HUES6 (cell line): ENCODE data around the gene EPO.
"Not testable (repeated sequence)": the region's sequence is repeated elsewhere in the genome, so short reads cannot be mapped to it uniquely, and the experiment has no call there.

ENCODE experiments used
- H3K27ac ChIP-seq: 2 replicates; pipeline ENCODE4 v1.7.0; 2013; ENCODE audit warnings: low read depth, mild to moderate bottlenecking, low read length, inconsistent platforms
- H3K27me3 ChIP-seq: 2 replicates; pipeline ENCODE4 v1.6.1; 2013; ENCODE audit warnings: low read length; ENCODE audit not compliant: control insufficient read depth, insufficient read depth
- H3K36me3 ChIP-seq: 2 replicates; pipeline ENCODE4 v1.6.1; 2013; ENCODE audit warnings: low read length; ENCODE audit not compliant: control insufficient read depth, insufficient read depth
- H3K4me1 ChIP-seq: 2 replicates; pipeline ENCODE4 v1.6.1; 2013; ENCODE audit warnings: low read length; ENCODE audit not compliant: control insufficient read depth, insufficient read depth
- H3K4me3 ChIP-seq: 2 replicates; pipeline ENCODE4 v1.5.1; 2013; ENCODE audit warnings: low read depth, low read length
- H3K9ac ChIP-seq: one replicate; pipeline ENCODE4 v1.6.1; 2013; ENCODE audit warnings: mild to moderate bottlenecking, low read length
- H3K9me3 ChIP-seq: 2 replicates; pipeline ENCODE4 v1.6.1; 2013; ENCODE audit warnings: low read depth, low read length; ENCODE audit not compliant: control insufficient read depth, insufficient read depth

Gene EPO

DNA sequence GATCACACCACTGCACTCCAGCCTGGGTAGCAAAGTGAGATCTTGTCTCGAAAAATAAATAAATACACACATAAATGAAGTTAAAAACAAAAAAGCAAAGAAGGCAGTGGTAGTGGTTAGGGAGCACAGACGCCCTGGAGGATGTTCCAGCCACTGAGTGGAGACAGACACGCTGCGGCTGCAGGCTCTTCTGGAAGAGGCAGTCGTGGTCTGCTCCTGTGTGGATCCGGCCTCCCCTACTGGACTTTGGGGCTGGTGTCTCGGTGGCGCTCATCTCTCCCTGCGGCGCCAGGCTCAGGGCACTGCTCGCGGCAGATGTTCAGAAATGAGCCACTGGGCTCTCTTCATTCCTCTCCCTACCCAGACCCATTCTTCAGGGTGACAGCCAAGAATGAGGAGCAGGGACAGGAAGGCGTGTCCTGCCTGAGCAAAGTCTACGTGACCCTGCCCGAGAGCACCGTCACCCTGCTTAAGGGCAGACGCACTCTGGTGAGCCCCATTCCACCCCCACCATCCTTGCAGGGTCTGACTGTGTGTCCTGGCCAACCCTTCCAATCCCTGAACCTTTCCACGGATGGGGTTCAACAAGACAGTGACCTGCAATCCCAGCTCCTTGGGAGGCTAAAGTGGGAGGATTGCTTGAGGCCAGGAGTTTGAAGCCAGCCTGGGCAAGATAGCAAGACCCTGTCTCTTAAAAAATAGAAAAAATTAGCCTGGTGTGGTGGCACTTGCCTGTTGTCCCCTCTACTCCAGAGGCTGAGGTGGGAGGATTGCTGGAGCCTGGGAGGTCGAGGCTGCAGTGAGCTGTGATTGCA lies 39.3 kb downstream of the EPO start:
- no peak overlapping the region for H3K27ac ChIP-seq
- H3K9me3 ChIP-seq, result no peaks in the 10 kb centered on the region
- H3K4me1 ChIP-seq, result peaks cover 8% of the 10 kb centered on the region; the same call in 1 of the 2 replicates
- no peaks in the 10 kb centered on the region for H3K36me3 ChIP-seq
- no peak overlapping the region for H3K9ac ChIP-seq
- no peaks in the 10 kb centered on the region for H3K27me3 ChIP-seq
- no peak overlapping the region for H3K4me3 ChIP-seq

- H3K9me3 ChIP-seq, H3K27ac ChIP-seq, H3K9ac ChIP-seq, H3K4me3 ChIP-seq, H3K36me3 ChIP-seq, H3K27me3 ChIP-seq: not testable (repeated sequence)
- peaks cover 11% of the 10 kb centered on the region for H3K4me1 ChIP-seq
Measured at GRCh38 chr7:100762841-100763240, 42.6 kb downstream of the EPO start.

GRCh38 chr7:100763556-100764140 lies 43.4 kb downstream of the EPO start:
- Histone ChIP-seq H3K27ac (no peak overlapping the region), H3K9ac (no peak overlapping the region), H3K4me1 (peaks cover 11% of the 10 kb centered on the region), H3K9me3 (no peaks in the 10 kb centered on the region), H3K4me3 (no peak overlapping the region), H3K27me3 (no peaks in the 10 kb centered on the region), H3K36me3 (no peaks in the 10 kb centered on the region)

DNA sequence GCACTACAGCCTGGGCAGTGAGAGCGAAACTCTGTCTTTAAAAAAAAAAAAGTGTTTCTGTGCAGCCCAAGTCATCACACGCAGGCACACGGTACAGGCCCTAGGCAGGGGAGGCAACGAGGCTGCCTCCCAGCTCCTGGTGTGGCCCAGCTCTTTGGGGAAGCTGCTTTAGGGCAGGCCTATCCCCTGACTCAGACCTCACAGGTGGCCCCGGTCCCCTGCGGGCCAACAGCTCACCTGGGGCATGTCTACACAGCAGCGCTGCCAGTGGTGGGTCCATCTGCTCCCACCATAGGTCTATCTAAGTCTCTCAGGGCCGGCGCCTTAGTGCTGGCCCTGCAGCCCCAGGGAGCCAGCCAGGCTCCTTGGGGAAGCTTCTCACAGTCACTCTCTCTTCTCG lies 44.6 kb downstream of the EPO start:
- H3K27ac ChIP-seq, result no peak overlapping the region
- H3K27me3 ChIP-seq, result no peaks in the 10 kb centered on the region
- no peak overlapping the region for H3K9ac ChIP-seq
- H3K4me1 ChIP-seq, result peaks cover 11% of the 10 kb centered on the region
- no peaks in the 10 kb centered on the region for H3K36me3 ChIP-seq
- no peak overlapping the region for H3K4me3 ChIP-seq
- H3K9me3 ChIP-seq, result no peaks in the 10 kb centered on the region

DNA sequence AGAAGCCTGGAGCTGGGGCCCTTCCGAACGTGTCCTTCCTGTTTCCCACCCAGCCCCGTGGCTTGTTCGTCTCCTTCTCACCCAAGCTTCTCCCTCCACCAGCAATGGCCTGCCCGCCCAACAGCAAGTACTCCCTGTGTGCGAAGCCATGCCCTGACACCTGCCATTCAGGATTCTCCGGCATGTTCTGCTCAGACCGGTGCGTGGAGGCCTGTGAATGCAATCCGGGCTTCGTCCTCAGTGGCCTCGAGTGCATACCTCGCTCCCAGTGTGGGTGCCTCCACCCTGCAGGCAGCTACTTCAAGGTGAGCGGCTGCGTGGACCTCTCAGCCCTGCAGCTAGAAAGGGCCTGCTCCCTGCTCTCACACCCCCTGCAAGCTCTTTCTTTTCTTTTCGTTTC lies 45.0 kb downstream of the EPO start:
- Histone ChIP-seq H3K9ac (no peak overlapping the region), H3K4me3 (no peak overlapping the region), H3K36me3 (no peaks in the 10 kb centered on the region), H3K9me3 (no peaks in the 10 kb centered on the region), H3K27me3 (no peaks in the 10 kb centered on the region), H3K27ac (no peak overlapping the region), H3K4me1 (peaks cover 11% of the 10 kb centered on the region)

DNA sequence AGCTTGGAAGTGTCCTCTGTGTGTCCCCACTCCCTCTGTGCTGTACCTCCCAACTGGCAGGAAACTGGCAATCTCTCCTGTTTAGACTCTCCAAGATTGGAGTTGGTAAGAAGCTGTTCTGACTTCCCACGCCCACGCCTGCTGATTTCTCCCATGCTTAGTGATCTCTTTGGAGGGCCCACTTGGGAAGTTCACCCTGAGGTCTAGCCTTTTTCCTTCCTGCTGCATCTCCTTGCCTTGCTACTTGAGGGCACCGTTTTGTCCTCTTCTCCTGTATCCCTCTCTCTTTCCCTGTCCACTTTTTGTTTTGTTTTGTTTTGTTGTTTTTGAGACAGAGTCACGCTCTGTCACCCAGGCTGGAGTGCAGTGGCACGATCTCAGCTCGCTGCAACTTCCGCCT lies 48.5 kb downstream of the EPO start:
- no peak overlapping the region for H3K9ac ChIP-seq
- no peaks in the 10 kb centered on the region for H3K9me3 ChIP-seq
- H3K36me3 ChIP-seq, result no peaks in the 10 kb centered on the region
- no peak overlapping the region for H3K4me3 ChIP-seq
- no peak overlapping the region for H3K27ac ChIP-seq
- H3K4me1 ChIP-seq, result peaks cover 5% of the 10 kb centered on the region
- no peaks in the 10 kb centered on the region for H3K27me3 ChIP-seq
